IMR-90 (cell line): ENCODE results near the gene EFCAB8. TPM values are rescaled to one million over a fixed set of nuclear protein-coding genes. Genes with fewer than 3 reads are reported as not detected.

Experiments
- ATAC-seq: fragments of 200-7000 bp; cut with Tn5 transposase; 2 replicates; pipeline ENCODE4 v1.9.1; 2020; ENCODE audit warnings: low read depth, mild to moderate bottlenecking, moderate library complexity
- BruUV-seq: library from RNA; stranded (reverse); fragments of 400-500 nt; replicated peaks from 2 replicates; lab custom pipeline; 2021; lab: Mats Ljungman, UMichigan
- CTCF ChIA-PET: fragments of 300-600 bp; formaldehyde crosslinking; extraction: SDS; loops from one replicate; lab custom pipeline; 2021; ENCODE audit warnings: antibody characterized with exemption; lab: Yijun Ruan, JAX
- POLR2A ChIA-PET: fragments of 300-600 bp; sonication (Branson Sonifier 250); formaldehyde crosslinking; loops from one replicate; lab custom pipeline; 2022; ENCODE audit warnings: antibody characterized with exemption; ENCODE audit not compliant: unreplicated experiment; lab: Charles Lee
- DNase-seq: peaks from one replicate; pipeline ENCODE4 v3.0.0; 2013
- H2AFZ ChIP-seq: replicated peaks from 2 replicates; pipeline ENCODE3; 2013; ENCODE audit warnings: low read length, mild to moderate bottlenecking; ENCODE audit not compliant: poor library complexity
- H2AK5ac ChIP-seq: 2 replicates; pipeline ENCODE4 v1.6.1; 2013; ENCODE audit warnings: low read depth, low read length, inconsistent platforms
- H2AK9ac ChIP-seq: replicated peaks from 2 replicates; pipeline ENCODE3; 2013; ENCODE audit warnings: mild to moderate bottlenecking, low read depth, low read length, moderate library complexity; ENCODE audit not compliant: poor library complexity
- H2BK120ac ChIP-seq: 2 replicates; pipeline ENCODE4 v1.6.1; 2013; ENCODE audit warnings: low read depth, low read length, inconsistent platforms
- H2BK15ac ChIP-seq: 3 replicates; pipeline ENCODE4 v1.6.1; 2013; ENCODE audit warnings: low read depth, low read length, inconsistent platforms
- H2BK20ac ChIP-seq: 2 replicates; pipeline ENCODE4 v1.6.1; 2013; ENCODE audit warnings: low read depth, mild to moderate bottlenecking, inconsistent platforms, low read length, moderate library complexity
- H2BK5ac ChIP-seq: 2 replicates; pipeline ENCODE4 v1.6.1; 2013; ENCODE audit warnings: mild to moderate bottlenecking, low read depth, low read length, inconsistent platforms; ENCODE audit not compliant: poor library complexity, severe bottlenecking
- H3K14ac ChIP-seq: replicated peaks from 2 replicates; pipeline ENCODE4 v1.6.1; 2013; ENCODE audit warnings: low read depth, low read length, inconsistent platforms
- H3K18ac ChIP-seq: 2 replicates; pipeline ENCODE4 v1.6.1; 2013; ENCODE audit warnings: low read depth, low read length, control low read depth
- H3K23ac ChIP-seq: 2 replicates; pipeline ENCODE4 v1.6.1; 2013; ENCODE audit warnings: low read depth, low read length, inconsistent platforms
- H3K27ac ChIP-seq: 2 replicates; pipeline ENCODE4 v1.5.1; 2013; ENCODE audit warnings: mild to moderate bottlenecking, control low read depth, low read length; ENCODE audit not compliant: insufficient read depth
- H3K27me3 ChIP-seq: 2 replicates; pipeline ENCODE4 v1.6.1; 2013; ENCODE audit warnings: low read length; ENCODE audit not compliant: control insufficient read depth, insufficient read depth
- H3K36me3 ChIP-seq: 2 replicates; pipeline ENCODE4 v1.6.1; 2013; ENCODE audit warnings: low read length, mixed read lengths; ENCODE audit not compliant: control insufficient read depth, insufficient read depth
- H3K4ac ChIP-seq: 2 replicates; pipeline ENCODE4 v1.6.1; 2013; ENCODE audit warnings: low read depth, low read length, inconsistent platforms
- H3K4me1 ChIP-seq: 2 replicates; pipeline ENCODE4 v1.6.1; 2013; ENCODE audit warnings: low read length, mixed read lengths; ENCODE audit not compliant: control insufficient read depth, insufficient read depth
- H3K4me2 ChIP-seq: 2 replicates; pipeline ENCODE4 v1.6.1; 2013; ENCODE audit warnings: low read depth, mild to moderate bottlenecking, control low read depth, low read length, moderate library complexity
- H3K4me3 ChIP-seq: 2 replicates; pipeline ENCODE4 v1.5.1; 2013; ENCODE audit warnings: low read depth, mild to moderate bottlenecking, control low read depth, low read length, moderate library complexity; ENCODE audit not compliant: insufficient read depth
- H3K56ac ChIP-seq: 2 replicates; pipeline ENCODE4 v1.6.1; 2013; ENCODE audit warnings: low read length, inconsistent platforms; ENCODE audit not compliant: insufficient read depth; ENCODE audit errors: extremely low read depth
- H3K79me1 ChIP-seq, 2 experiments: 2 replicates each; pipeline ENCODE4 v1.6.1; 2013; ENCODE audit warnings: low read length in 2 of 2, inconsistent platforms in 1 of 2, low read depth in 1 of 2
- H3K9ac ChIP-seq: 2 replicates; pipeline ENCODE4 v1.6.1; 2013; ENCODE audit warnings: low read depth, low read length, control low read depth
- H3K9me1 ChIP-seq: 2 replicates; pipeline ENCODE4 v1.6.1; 2013; ENCODE audit warnings: low read length, inconsistent platforms; ENCODE audit not compliant: insufficient read depth
- H3K9me3 ChIP-seq: 2 replicates; pipeline ENCODE4 v1.6.1; 2013; ENCODE audit warnings: low read length; ENCODE audit not compliant: control insufficient read depth, insufficient read depth
- H4K20me1 ChIP-seq: 2 replicates; pipeline ENCODE4 v1.6.1; 2013; ENCODE audit warnings: low read length, inconsistent platforms; ENCODE audit not compliant: insufficient read depth
- H4K5ac ChIP-seq: 2 replicates; pipeline ENCODE4 v1.6.1; 2013; ENCODE audit warnings: mild to moderate bottlenecking, low read depth, low read length, control low read depth
- H4K8ac ChIP-seq, 2 experiments: 2 replicates each; pipeline ENCODE4 v1.6.1; 2013; ENCODE audit warnings: low read depth in 2 of 2, low read length in 2 of 2, control low read depth in 1 of 2, inconsistent platforms in 1 of 2
- H4K91ac ChIP-seq: 2 replicates; pipeline ENCODE4 v1.6.1; 2013; ENCODE audit warnings: low read depth, low read length, inconsistent platforms; ENCODE audit not compliant: insufficient read depth
- BHLHE40 ChIP-seq: fragments of 150-350 bp; IDR thresholded peaks from 2 replicates; pipeline ENCODE4 v1.6.1; 2016; ENCODE audit warnings: mild to moderate bottlenecking, low read depth, low read length
- CEBPB ChIP-seq: IDR thresholded peaks from 2 replicates; pipeline ENCODE4 v1.6.1; 2012; ENCODE audit warnings: low read depth, low read length, improper control_type of control experiment
- CHD1 ChIP-seq: IDR thresholded peaks from 2 replicates; pipeline ENCODE4 v1.6.1; 2012; ENCODE audit warnings: low read depth, low read length, improper control_type of control experiment
- ELK1 ChIP-seq: fragments of 150-350 bp; IDR thresholded peaks from 2 replicates; pipeline ENCODE4 v1.6.1; 2016; ENCODE audit warnings: low read depth, mild to moderate bottlenecking, low read length, moderate library complexity, borderline replicate concordance
- FOS ChIP-seq: fragments of 150-350 bp; IDR thresholded peaks from 2 replicates; pipeline ENCODE4 v1.6.1; 2016; ENCODE audit warnings: low read depth, low read length
- MAFK ChIP-seq: IDR thresholded peaks from 2 replicates; pipeline ENCODE4 v1.6.1; 2012; ENCODE audit warnings: low read depth, low read length, improper control_type of control experiment
- MAZ ChIP-seq: IDR thresholded peaks from 2 replicates; pipeline ENCODE4 v1.6.1; 2012; ENCODE audit warnings: low read depth, mild to moderate bottlenecking, low read length, improper control_type of control experiment, moderate library complexity, borderline replicate concordance
- MXI1 ChIP-seq: IDR thresholded peaks from 2 replicates; pipeline ENCODE4 v1.6.1; 2012; ENCODE audit warnings: low read depth, mild to moderate bottlenecking, low read length, moderate library complexity, borderline replicate concordance
- NFE2L2 ChIP-seq: fragments of 150-350 bp; IDR thresholded peaks from 2 replicates; pipeline ENCODE4 v1.6.1; 2016; ENCODE audit warnings: low read depth, mild to moderate bottlenecking, low read length
- POLR2A ChIP-seq: IDR thresholded peaks from 2 replicates; pipeline ENCODE4 v1.6.1; 2012; ENCODE audit warnings: mild to moderate bottlenecking, low read depth, low read length
- RAD21 ChIP-seq: IDR thresholded peaks from 2 replicates; pipeline ENCODE4 v1.6.1; 2012; ENCODE audit warnings: low read length, improper control_type of control experiment
- RCOR1 ChIP-seq: IDR thresholded peaks from 2 replicates; pipeline ENCODE4 v1.6.1; 2012; ENCODE audit warnings: mild to moderate bottlenecking, low read length, improper control_type of control experiment; ENCODE audit not compliant: insufficient replicate concordance
- RFX5 ChIP-seq: IDR thresholded peaks from 2 replicates; pipeline ENCODE4 v1.8.0; 2012; ENCODE audit warnings: low read depth, mild to moderate bottlenecking, low read length, moderate library complexity
- SMC3 ChIP-seq: fragments of 150-350 bp; IDR thresholded peaks from 2 replicates; pipeline ENCODE4 v1.6.1; 2016; ENCODE audit warnings: low read depth, mild to moderate bottlenecking, antibody characterized with exemption, low read length, moderate library complexity
- USF2 ChIP-seq: fragments of 150-350 bp; IDR thresholded peaks from 2 replicates; pipeline ENCODE4 v1.6.1; 2017; ENCODE audit warnings: mild to moderate bottlenecking, antibody characterized with exemption, low read length, low read depth
- WGBS, 2 experiments: methylation state at CpG; one replicate each; pipeline versions ENCODE4 v1.1.5 to v1.1.7; 2013; ENCODE audit warnings: missing lambda C conversion rate in 2 of 2; ENCODE audit not compliant: insufficient read length in 1 of 2; ENCODE audit errors: extremely low coverage in 2 of 2; 5-methylcytosine and 5-hydroxymethylcytosine counted together
- dilution Hi-C: fragments of 300-500 bp; cut with HindIII; formaldehyde crosslinking; loops from one replicate; pipeline ENCODE4 v1.14.3; 2018; ENCODE audit warnings: low sequenced_read_pairs; ENCODE audit not compliant: unreplicated experiment
- in situ Hi-C: fragments of 300-500 bp; cut with MboI; formaldehyde crosslinking; loops from 3 replicates; pipeline ENCODE4 v1.14.3; 2019; ENCODE audit warnings: low sequenced_read_pairs, inconsistent platforms, mixed read lengths
- intact Hi-C: fragments of 100-400 bp; cut with micrococcal nuclease; formaldehyde crosslinking; loops from 2 replicates; pipeline ENCODE4 v1.10.0; 2022
- polyA plus RNA-seq, 3 experiments: library from polyadenylated mRNA; depleted of rRNA; stranded (reverse); fragments of >200 nt; gene quantifications; 2 replicates each; pipeline ENCODE4 v1.2.3, GENCODE V29; 2012; ENCODE audit warnings: low replicate concordance in 1 of 3
- total RNA-seq: library from RNA; depleted of rRNA; stranded (reverse); fragments of >200 nt; gene quantifications from 2 replicates; pipeline ENCODE4 v1.2.3, GENCODE V29; 2012
- TF ChIP-seq, protein P1 (sequence below): conservative IDR thresholded peaks from 2 replicates; pipeline ENCODE4 v1.5.1; 2012; ENCODE audit warnings: mild to moderate bottlenecking, low read depth, low read length, improper control_type of control experiment

The EFCAB8 gene
- total and polyA plus RNA-seq, 2 of the 4 experiments (the other 2 are of a cell fraction): not detected

GRCh38 chr20:32978009-32978335, 119.2 kb downstream of the EFCAB8 start:
- Histone ChIP-seq H3K27me3 (peaks cover 21% of the 10 kb centered on the region; the same call in 1 of the 2 replicates), H4K5ac (no peak overlapping the region), H3K18ac (no peak overlapping the region), H3K14ac (no peak overlapping the region), H3K27ac (no peak overlapping the region), H3K9me3 (no peaks in the 10 kb centered on the region), H3K36me3 (no peaks in the 10 kb centered on the region), H3K56ac (no peak overlapping the region), H3K9me1 (no peaks in the 10 kb centered on the region), H3K23ac (no peak overlapping the region), H2AFZ (no peak overlapping the region), H2BK20ac (no peak overlapping the region), H4K20me1 (no peaks in the 10 kb centered on the region), H2BK120ac (no peak overlapping the region), H2AK5ac (no peak overlapping the region), H3K9ac (no peak overlapping the region), H3K4me2 (no peak overlapping the region), H2AK9ac (no peak overlapping the region), H2BK5ac (no peak overlapping the region), H3K79me1 (no peaks in the 10 kb centered on the region), H2BK15ac (no peak overlapping the region), H3K4me1 (no peaks in the 10 kb centered on the region), H3K4me3 (no peak overlapping the region), H4K8ac (no peak overlapping the region), H4K91ac (no peak overlapping the region), H3K4ac (no peak overlapping the region)
- DNase-seq (no peak), ATAC-seq (no peak)
- ChIA-PET POLR2A (no interaction called here), CTCF (no interaction called here)
- dilution Hi-C loops: no loop called here
- in situ Hi-C loops: no loop called here
- no peak for TF ChIP-seq SMC3
- no peak for TF ChIP-seq CHD1
- TF ChIP-seq MAFK: no peak
- no peak for TF ChIP-seq RAD21
- no peak for TF ChIP-seq USF2
- no peak for TF ChIP-seq NFE2L2
- TF ChIP-seq CEBPB: no peak
- no peak for TF ChIP-seq RFX5
- no peak for TF ChIP-seq BHLHE40
- TF ChIP-seq ELK1: no peak
- no peak for TF ChIP-seq FOS
- no peak for TF ChIP-seq POLR2A
- TF ChIP-seq MXI1: no peak
- TF ChIP-seq, protein P1, sequence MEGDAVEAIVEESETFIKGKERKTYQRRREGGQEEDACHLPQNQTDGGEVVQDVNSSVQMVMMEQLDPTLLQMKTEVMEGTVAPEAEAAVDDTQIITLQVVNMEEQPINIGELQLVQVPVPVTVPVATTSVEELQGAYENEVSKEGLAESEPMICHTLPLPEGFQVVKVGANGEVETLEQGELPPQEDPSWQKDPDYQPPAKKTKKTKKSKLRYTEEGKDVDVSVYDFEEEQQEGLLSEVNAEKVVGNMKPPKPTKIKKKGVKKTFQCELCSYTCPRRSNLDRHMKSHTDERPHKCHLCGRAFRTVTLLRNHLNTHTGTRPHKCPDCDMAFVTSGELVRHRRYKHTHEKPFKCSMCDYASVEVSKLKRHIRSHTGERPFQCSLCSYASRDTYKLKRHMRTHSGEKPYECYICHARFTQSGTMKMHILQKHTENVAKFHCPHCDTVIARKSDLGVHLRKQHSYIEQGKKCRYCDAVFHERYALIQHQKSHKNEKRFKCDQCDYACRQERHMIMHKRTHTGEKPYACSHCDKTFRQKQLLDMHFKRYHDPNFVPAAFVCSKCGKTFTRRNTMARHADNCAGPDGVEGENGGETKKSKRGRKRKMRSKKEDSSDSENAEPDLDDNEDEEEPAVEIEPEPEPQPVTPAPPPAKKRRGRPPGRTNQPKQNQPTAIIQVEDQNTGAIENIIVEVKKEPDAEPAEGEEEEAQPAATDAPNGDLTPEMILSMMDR: no peak
- TF ChIP-seq RCOR1: no peak
- TF ChIP-seq MAZ: no peak
- no TSS peak for BruUV-seq
- intact Hi-C loops: no loop called here
- 30% methylated on average over 6 of the region's 7 CpGs; no CpG with 5 or more reads in 1 of the 2 experiments for WGBS, 2 experiments
